AG09319 (cell line): ENCODE results near the gene ZGLP1.

Source experiments
- DNase-seq: peaks from one replicate; pipeline ENCODE4 v3.0.0-alpha.2; 2010; ENCODE audit warnings: low read depth; ENCODE audit errors: extremely low read depth
- TF ChIP-seq, protein P1 (sequence below): IDR thresholded peaks from 2 replicates; pipeline ENCODE4 v1.5.1; 2011; ENCODE audit warnings: low read depth, mild to moderate bottlenecking, inconsistent platforms, low read length, moderate library complexity

Gene ZGLP1

DNA sequence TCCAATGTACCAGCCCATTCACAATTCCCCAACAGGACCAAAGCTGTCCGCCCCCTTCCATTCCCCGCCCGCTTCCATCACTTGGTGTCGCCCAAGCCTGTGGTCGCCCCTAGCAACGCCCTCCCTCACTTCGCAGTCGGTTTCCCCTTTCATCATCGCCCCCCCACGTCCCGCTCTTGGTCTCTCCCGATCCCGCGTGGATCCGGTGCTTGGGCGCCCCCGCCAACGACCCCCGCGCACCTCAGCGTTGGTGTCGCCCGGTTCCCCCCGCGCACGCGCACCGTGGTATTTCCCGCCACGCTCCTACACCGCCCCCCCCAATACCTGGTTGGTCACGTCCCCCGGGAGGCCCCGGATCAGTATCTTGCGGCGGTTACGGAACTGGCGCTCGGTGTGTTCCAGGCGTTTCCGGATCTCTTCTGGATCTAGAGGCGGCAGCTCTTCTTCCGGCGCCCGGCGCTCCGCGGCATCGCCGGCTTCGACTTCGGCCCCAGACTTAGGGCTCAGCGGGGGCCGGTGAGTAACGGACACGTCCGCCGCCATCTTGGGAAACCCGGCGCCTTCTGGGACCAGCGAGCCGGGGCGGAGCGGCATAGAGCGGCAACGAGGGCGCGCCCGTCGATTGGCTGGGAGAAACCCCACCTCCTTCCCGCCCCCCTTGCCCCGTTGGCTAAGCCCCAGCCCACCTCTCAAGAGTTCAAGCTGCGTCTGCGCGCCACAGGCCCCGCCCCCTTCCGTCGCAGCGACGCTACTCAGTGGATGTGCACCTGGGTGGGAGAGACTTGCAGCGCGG is 23.5 kb upstream of the ZGLP1 start, which contains the start of gene RAVER1:
RAVER1 (minus strand) TSS at position 565 of the 793 bp plus-strand sequence; CDS start at position 543, 22 bp downstream.
- DNase-seq, result peak; percentile 94
- TF ChIP-seq, protein P1, sequence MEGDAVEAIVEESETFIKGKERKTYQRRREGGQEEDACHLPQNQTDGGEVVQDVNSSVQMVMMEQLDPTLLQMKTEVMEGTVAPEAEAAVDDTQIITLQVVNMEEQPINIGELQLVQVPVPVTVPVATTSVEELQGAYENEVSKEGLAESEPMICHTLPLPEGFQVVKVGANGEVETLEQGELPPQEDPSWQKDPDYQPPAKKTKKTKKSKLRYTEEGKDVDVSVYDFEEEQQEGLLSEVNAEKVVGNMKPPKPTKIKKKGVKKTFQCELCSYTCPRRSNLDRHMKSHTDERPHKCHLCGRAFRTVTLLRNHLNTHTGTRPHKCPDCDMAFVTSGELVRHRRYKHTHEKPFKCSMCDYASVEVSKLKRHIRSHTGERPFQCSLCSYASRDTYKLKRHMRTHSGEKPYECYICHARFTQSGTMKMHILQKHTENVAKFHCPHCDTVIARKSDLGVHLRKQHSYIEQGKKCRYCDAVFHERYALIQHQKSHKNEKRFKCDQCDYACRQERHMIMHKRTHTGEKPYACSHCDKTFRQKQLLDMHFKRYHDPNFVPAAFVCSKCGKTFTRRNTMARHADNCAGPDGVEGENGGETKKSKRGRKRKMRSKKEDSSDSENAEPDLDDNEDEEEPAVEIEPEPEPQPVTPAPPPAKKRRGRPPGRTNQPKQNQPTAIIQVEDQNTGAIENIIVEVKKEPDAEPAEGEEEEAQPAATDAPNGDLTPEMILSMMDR, result no peak

DNA sequence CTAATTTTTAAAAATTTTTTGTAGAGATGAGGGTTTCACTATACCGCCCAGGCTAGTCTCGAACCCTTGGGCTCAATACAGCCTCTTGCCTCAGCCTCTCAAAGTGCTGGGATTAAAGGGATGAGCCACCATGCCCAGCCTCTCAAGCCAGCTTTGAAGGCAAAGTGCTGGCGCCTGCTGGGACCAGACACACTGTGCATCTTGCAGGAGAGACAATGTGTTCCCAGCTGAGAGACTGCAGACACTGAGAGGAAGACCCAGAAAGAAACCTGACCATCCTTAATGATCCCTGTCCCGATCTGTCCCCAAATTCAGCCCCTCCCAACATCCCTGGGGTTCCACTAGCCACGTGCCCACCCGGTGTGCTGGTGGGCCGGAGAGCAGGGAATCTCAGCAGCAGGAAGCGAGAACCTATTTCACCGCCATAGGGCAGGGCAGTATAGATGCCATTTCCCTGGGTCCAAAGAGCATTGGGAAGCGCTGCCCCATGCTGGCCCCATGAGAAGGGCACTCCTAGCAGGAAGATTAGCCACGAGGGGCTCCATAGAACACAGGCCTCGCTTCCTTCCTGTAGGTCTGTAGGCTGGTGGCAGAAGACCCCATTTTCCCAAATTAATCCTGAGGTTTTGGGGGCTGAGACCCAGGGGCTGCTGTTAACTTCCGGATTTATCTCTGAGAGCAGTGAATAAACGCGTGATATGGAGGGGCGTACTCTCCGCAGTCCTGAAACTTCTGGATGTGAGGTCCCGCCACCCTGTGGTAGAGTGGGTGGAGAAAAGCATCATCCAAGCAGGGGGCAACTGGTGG is 22.7 kb upstream of the ZGLP1 start:
- TF ChIP-seq, protein P1, result peak; percentile 12
- no peak for DNase-seq

DNA sequence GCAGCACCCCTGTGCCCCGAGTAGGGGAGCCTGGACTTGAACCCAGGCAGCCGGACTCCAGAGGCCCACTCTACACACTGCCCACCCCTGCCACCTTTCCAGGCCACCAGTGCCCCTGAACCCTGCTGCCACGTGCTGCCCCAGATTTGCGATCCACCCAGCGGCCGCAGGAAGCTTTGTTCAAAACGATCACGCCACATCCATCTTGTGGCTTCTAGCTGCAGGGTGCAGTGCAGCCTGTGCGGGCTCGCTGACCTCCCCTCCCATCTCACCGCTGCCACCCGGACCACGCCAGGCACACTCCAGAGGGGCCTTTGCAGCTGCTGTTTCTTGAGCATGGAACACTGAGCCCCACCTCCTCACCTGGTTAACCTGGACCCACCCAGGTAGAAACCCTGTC is 19.9 kb upstream of the ZGLP1 start:
- no peak for DNase-seq
- TF ChIP-seq, protein P1, result no peak

DNA sequence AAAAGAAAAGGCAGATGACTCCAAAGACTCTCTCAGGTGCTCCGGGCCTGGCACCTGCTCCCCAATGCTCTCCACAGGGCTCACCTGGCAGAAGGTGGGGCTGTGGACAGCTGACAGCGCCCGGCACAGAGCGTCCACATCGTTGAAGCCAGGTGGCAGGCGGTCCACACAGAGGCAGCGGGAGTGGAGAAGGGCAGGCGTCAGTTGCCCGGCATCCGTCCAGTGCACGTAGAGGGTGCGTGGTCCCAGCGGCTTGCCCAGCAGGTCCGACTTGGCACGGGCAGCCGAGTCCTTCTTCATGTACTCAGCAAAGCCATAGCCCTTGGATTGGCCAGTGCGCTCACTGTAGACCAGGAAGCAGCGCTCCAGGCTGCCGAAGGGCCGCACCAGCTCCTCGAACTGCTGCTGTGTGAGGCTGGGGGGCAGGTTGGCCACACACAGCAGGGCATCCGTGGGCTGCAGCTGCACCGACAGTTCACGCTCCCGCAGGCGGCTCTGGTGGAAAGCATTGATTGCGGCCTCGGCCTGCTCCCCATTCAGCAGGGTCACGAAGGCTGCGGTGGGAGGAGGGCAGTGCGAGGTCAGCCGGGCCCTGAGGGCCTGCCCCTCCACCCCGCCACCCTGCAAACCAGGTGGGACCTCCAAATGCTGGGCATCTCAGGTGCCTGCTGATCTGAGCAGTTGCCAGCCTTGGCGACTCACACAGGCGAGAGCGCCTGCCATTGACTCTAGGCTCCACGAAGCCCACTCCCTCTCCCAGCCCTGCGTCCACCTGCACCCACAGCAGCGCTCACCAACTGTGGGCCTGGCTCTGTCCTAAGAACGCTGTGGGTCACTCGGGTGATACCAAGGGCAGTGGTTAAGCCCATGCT is 19.2 kb upstream of the ZGLP1 start:
- TF ChIP-seq, protein P1, result no peak
- DNase-seq, result no peak

DNA sequence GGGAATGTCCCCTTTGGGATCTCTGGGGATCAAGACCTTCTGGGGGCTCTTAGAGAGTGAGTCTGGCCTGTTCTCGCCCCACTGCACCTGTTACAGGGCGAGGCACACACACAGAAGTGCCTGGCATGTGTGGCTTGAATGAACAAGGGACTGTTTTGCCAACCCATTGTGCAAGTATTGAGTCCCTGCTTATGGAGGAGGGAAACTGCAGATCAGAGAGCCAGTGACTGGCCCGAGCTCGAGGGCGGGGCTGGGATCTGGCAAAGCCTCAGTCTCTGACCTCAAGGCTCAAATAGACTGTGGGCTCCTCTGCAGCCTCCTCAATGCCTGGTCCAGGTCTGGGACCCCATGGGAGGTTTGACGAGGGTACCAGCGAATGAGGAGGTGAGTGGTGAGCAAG is 18.2 kb upstream of the ZGLP1 start:
- no peak for DNase-seq
- TF ChIP-seq, protein P1, result no peak

DNA sequence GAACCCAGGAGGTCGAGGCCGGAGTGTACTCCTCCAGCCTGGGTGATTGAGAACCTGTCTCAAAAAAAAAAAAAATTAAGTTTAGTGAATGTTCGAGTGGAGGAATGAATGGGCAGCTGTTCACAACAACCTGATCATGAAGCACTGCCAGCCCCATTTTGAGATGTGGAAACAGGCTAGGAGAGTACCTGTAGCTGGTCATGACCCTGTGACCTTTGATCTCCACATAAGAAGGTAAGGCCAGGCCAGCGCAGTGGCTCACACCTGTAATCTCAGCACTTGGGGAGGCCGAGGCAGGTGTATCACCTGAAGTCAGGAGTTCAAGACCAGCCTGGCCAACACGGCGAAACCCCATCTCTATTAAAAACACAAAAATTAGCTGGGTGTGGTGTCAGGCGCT is 16.1 kb upstream of the ZGLP1 start:
- no peak for DNase-seq
- TF ChIP-seq, protein P1, result no peak
